HepG2 (cell line): Measurements from ENCODE around the gene CNOT1. TPM values are rescaled to one million over a fixed set of nuclear protein-coding genes. Genes with fewer than 3 reads are reported as not detected.

Experiments used
- CENPX ChIP-seq: sonication (generic); formaldehyde crosslinking; IDR thresholded peaks from 2 replicates; pipeline ENCODE4 v1.9.0; 2021; ENCODE audit warnings: mild to moderate bottlenecking, missing genetic modification reagents, moderate library complexity
- ELF4 ChIP-seq: sonication (generic); formaldehyde crosslinking; IDR thresholded peaks from 2 replicates; pipeline ENCODE4 v1.5.0; 2020; ENCODE audit warnings: missing genetic modification reagents, mild to moderate bottlenecking, moderate library complexity, borderline replicate concordance
- GTF2F1 ChIP-seq: fragments of 150-350 bp; IDR thresholded peaks from 2 replicates; pipeline ENCODE4 v1.6.1; 2014; ENCODE audit warnings: low read length
- HNRNPK ChIP-seq: fragments of 200-400 bp; formaldehyde crosslinking; IDR thresholded peaks from 2 replicates; pipeline ENCODE4 v1.6.1; 2018; ENCODE audit warnings: low read length, low read depth, moderate library complexity, mild to moderate bottlenecking; ENCODE audit not compliant: poor library complexity, severe bottlenecking
- IKZF1 ChIP-seq: fragments of 450-650 bp; IDR thresholded peaks from 2 replicates; pipeline ENCODE4 v1.7.1; 2016
- KAT7 ChIP-seq: IDR thresholded peaks from 2 replicates; pipeline ENCODE4 v1.6.1; 2018; ENCODE audit warnings: borderline replicate concordance, missing compliant biosample characterization
- MIER2 ChIP-seq: IDR thresholded peaks from 2 replicates; pipeline ENCODE4 v1.6.1; 2016; ENCODE audit warnings: missing biosample characterization, missing genetic modification reagents
- MTA3 ChIP-seq: sonication (generic); formaldehyde crosslinking; IDR thresholded peaks from 2 replicates; pipeline ENCODE4 v1.4.0; 2020; ENCODE audit warnings: missing genetic modification reagents
- NFE2L2 ChIP-seq: fragments of 150-350 bp; IDR thresholded peaks from 2 replicates; pipeline ENCODE4 v1.6.1; 2014; ENCODE audit warnings: low read length
- NFIC ChIP-seq: IDR thresholded peaks from 2 replicates; pipeline ENCODE4 v1.6.1; 2012; ENCODE audit warnings: mild to moderate bottlenecking, low read length, inconsistent platforms
- NR0B2 ChIP-seq: sonication (generic); formaldehyde crosslinking; IDR thresholded peaks from 2 replicates; pipeline ENCODE4 v1.4.0; 2020; ENCODE audit warnings: mild to moderate bottlenecking, missing genetic modification reagents
- PHB2 ChIP-seq: fragments of 450-650 bp; IDR thresholded peaks from 2 replicates; pipeline ENCODE4 v1.6.1; 2018; ENCODE audit not compliant: partially characterized antibody
- PHF5A ChIP-seq: IDR thresholded peaks from one replicate; pipeline ENCODE4 v1.6.1; 2018; ENCODE audit warnings: low read depth, missing genetic modification reagents; ENCODE audit not compliant: unreplicated experiment
- RFX5 ChIP-seq: IDR thresholded peaks from 2 replicates; pipeline ENCODE4 v1.6.1; 2011; ENCODE audit warnings: low read depth, low read length, improper control_type of control experiment
- SALL2 ChIP-seq: sonication (generic); formaldehyde crosslinking; IDR thresholded peaks from 2 replicates; pipeline ENCODE4 v1.8.1; 2023; ENCODE audit warnings: mild to moderate bottlenecking, missing genetic modification reagents, inconsistent platforms
- TAF15 ChIP-seq: fragments of 200-400 bp; formaldehyde crosslinking; IDR thresholded peaks from one replicate; pipeline ENCODE4 v1.6.1; 2018; ENCODE audit warnings: mild to moderate bottlenecking, low read depth, low read length; ENCODE audit not compliant: poor library complexity, severe bottlenecking
- TCF12 ChIP-seq, 2 experiments: fragments of 450-650 bp in 1 of 2; sonication (generic) in 1 of 2; formaldehyde crosslinking in 1 of 2; IDR thresholded peaks; 2 replicates each; pipeline versions ENCODE4 v1.6.1 to v1.8.0; 2017 to 2022; ENCODE audit warnings: antibody characterized with exemption in 1 of 2, mild to moderate bottlenecking in 1 of 2, missing genetic modification reagents in 1 of 2, moderate library complexity in 1 of 2
- TFAP4 ChIP-seq: sonication (generic); IDR thresholded peaks from 2 replicates; pipeline ENCODE4 v1.6.1; 2016; ENCODE audit warnings: low read depth, borderline replicate concordance
- ZBTB10 ChIP-seq: sonication (generic); formaldehyde crosslinking; IDR thresholded peaks from 2 replicates; pipeline ENCODE4 v1.4.0; 2020; ENCODE audit warnings: missing genetic modification reagents, borderline replicate concordance
- ZFP36 ChIP-seq: fragments of 150-350 bp; IDR thresholded peaks from 2 replicates; pipeline ENCODE4 v1.6.1; 2018; ENCODE audit warnings: borderline replicate concordance, low read length, low read depth; ENCODE audit not compliant: partially characterized antibody
- ZNF30 ChIP-seq: sonication (generic); formaldehyde crosslinking; IDR thresholded peaks from 2 replicates; pipeline ENCODE4 v1.5.0; 2020; ENCODE audit warnings: mild to moderate bottlenecking, missing genetic modification reagents
- polyA plus RNA-seq, 8 experiments: library from polyadenylated mRNA; depleted of rRNA in 3 of 8; stranded (reverse) in 7 of 8; unstranded in 1 of 8; fragments of >200 nt; fragmentation: Illumina TruSeq in 4 of 8; extraction: Trizol in 4 of 8; gene quantifications; 2 replicates each; pipeline versions ENCODE4 v1.2.1 to v1.2.3, GENCODE V29; 2011 to 2016; ENCODE audit warnings: low read depth in 4 of 8, missing spikeins in 1 of 8, mixed read lengths in 1 of 8; ENCODE audit not compliant: insufficient read depth in 1 of 8
- total RNA-seq, 5 experiments: library from RNA; depleted of rRNA; stranded (reverse); fragments of >200 nt; fragmentation: Illumina TruSeq; extraction: Trizol; gene quantifications; 2 replicates each; pipeline ENCODE4 v1.2.3, GENCODE V29; 2016; ENCODE audit warnings: low read depth in 1 of 5
- TF ChIP-seq, protein P1 (sequence below): fragments of 450-650 bp; IDR thresholded peaks from 2 replicates; pipeline ENCODE4 v1.6.1; 2017; ENCODE audit warnings: mild to moderate bottlenecking

Gene CNOT1
- total and polyA plus RNA-seq, 2 of the 13 experiments (the other 11 are each of a cell fraction or from before 2014, with no cell fraction given): 188 to 232 TPM

GRCh38 chr16:58515125-58515870 lies 114.3 kb downstream of the CNOT1 start, which contains the start of gene SETD6 (continued):
- TF ChIP-seq, protein P1, sequence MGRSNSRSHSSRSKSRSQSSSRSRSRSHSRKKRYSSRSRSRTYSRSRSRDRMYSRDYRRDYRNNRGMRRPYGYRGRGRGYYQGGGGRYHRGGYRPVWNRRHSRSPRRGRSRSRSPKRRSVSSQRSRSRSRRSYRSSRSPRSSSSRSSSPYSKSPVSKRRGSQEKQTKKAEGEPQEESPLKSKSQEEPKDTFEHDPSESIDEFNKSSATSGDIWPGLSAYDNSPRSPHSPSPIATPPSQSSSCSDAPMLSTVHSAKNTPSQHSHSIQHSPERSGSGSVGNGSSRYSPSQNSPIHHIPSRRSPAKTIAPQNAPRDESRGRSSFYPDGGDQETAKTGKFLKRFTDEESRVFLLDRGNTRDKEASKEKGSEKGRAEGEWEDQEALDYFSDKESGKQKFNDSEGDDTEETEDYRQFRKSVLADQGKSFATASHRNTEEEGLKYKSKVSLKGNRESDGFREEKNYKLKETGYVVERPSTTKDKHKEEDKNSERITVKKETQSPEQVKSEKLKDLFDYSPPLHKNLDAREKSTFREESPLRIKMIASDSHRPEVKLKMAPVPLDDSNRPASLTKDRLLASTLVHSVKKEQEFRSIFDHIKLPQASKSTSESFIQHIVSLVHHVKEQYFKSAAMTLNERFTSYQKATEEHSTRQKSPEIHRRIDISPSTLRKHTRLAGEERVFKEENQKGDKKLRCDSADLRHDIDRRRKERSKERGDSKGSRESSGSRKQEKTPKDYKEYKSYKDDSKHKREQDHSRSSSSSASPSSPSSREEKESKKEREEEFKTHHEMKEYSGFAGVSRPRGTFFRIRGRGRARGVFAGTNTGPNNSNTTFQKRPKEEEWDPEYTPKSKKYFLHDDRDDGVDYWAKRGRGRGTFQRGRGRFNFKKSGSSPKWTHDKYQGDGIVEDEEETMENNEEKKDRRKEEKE: no peak
- TF ChIP-seq PHF5A (CRISPR knock-in tag) (peak; percentile 46), RFX5 (no peak), ZNF30 (CRISPR knock-in tag) (peak; percentile 94), CENPX (no peak), TFAP4 (0 out of 2 replicates have a peak, but pooled peaks have one; percentile 16), NFIC (no peak; the same call in 1 of the 2 replicates), TCF12 (IDR thresholded peaks at IDR 0.05) (no peak), TCF12 (CRISPR knock-in tag; IDR thresholded peaks at IDR 0.05) (peak; percentile 42; the same call in 1 of the 2 replicates), ZFP36 (no peak), NFE2L2 (no peak), MTA3 (no peak), MIER2 (CRISPR knock-in tag) (no peak), IKZF1 (no peak), PHB2 (no peak), HNRNPK (peak; percentile 87), NR0B2 (peak; percentile 96), ELF4 (CRISPR knock-in tag) (peak; percentile 71; the same call in 1 of the 2 replicates), SALL2 (CRISPR knock-in tag) (peak; percentile 82), GTF2F1 (no peak; the same call in 1 of the 2 replicates), KAT7 (CRISPR knock-in tag) (peak; percentile 73; the same call in 1 of the 2 replicates), ZBTB10 (CRISPR knock-in tag) (0 out of 2 replicates have a peak, but pooled peaks have one; percentile 59), TAF15 (peak; percentile 83)
